OCI-LY3 (cell line): ENCODE results near the gene FOCAD.

Experiments
- CTCF ChIP-seq: fragments of 200-600, 300-600 bp; sonication (generic); IDR thresholded peaks from 2 replicates; pipeline ENCODE4 v1.5.1; 2014; ENCODE audit warnings: antibody characterized with exemption, low read length, low read depth
- EZH2phosphoT487 ChIP-seq: fragments of 200-600 bp; shearing (Covaris generic); IDR thresholded peaks from 2 replicates; pipeline ENCODE4 v1.6.1; 2018; ENCODE audit warnings: antibody characterized with exemption, mixed run types, low read depth

DNA sequence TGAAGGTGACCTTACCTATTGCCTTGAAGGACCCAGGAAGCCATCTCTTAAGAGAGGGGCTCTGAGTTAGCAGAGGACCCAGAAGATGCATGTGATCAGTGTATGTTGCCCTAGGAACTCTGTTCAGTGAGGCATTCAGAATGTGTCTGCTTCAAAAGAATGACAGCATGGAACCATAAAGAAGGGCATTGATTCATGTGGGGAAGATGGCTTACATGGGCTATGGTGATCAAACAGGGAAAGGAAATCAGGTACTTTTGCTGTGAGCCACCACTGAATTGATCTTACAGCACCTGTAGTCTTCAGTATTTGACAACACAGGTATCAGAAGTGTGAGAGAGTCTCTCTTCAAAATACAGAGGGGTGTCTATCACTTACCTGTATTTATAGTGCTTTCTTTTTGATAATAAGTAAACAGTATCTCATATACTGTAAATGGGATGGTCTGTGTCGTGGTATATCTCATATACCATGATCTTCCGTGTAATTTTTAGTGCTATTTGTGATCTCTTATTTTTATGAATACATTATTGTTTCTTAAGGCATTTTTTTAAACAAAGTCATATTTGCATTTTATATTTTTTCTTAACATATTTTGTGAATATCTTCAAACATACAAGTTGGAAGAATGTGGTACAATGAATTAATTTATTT, 57.0 kb downstream of the FOCAD start:
- TF ChIP-seq CTCF (no peak), EZH2phosphoT487 (no peak)
